Transverse colon (tissue), 4 donors: ENCODE data around the gene SYS1.

Experiments
- CTCF ChIP-seq, 5 experiments: fragments of 200-600 bp in 3 of 5; fragments of 450-650 bp in 2 of 5; sonication (generic) in 3 of 5; IDR thresholded peaks; 1 replicate in 2 of 5; 2 replicates in 3 of 5; pipeline ENCODE4 v1.5.1; 2016 to 2017; ENCODE audit warnings: antibody characterized with exemption in 5 of 5, inconsistent platforms in 3 of 5, mild to moderate bottlenecking in 2 of 5, moderate library complexity in 1 of 5
- EP300 ChIP-seq: sonication (generic); formaldehyde crosslinking; IDR thresholded peaks from one replicate; pipeline ENCODE4 v1.6.1; 2017; ENCODE audit warnings: antibody characterized with exemption, low read depth
- POLR2A ChIP-seq: fragments of 450-650 bp; IDR thresholded peaks from one replicate; pipeline ENCODE4 v1.6.1; 2016; ENCODE audit warnings: antibody characterized with exemption, mild to moderate bottlenecking, moderate library complexity
- POLR2AphosphoS5 ChIP-seq, 3 donors: sonication (generic); formaldehyde crosslinking; IDR thresholded peaks; one replicate each; pipeline ENCODE4 v1.6.1; 2016; ENCODE audit warnings: antibody characterized with exemption in 3 of 3

GRCh38 chr20:45392733-45393132 lies 29.8 kb downstream of the SYS1 start:
- TF ChIP-seq POLR2A = no peak
- no peak for TF ChIP-seq CTCF (IDR thresholded peaks at IDR 0.05)
- no peak for TF ChIP-seq POLR2AphosphoS5 (IDR thresholded peaks at IDR 0.05)
- no peak for TF ChIP-seq EP300
